Activated CD4-positive, alpha-beta T cell treated with anti-CD3 and anti-CD28 coated beads, Interleukin-10, Interleukin-2, amounts not matched to agents 100 ng/mL and 50 ng/mL, durations not matched to agents 16 hours and 8 hours (primary cell): ENCODE measurements around the gene LRRC74A.
A peak's percentile ranks its signal among the peaks of the same experiment; 100 is the strongest.
"Not testable (repeated sequence)": the region's sequence is repeated elsewhere in the genome, so short reads cannot be mapped to it uniquely, and the experiment has no call there.

Experiments used
- DNase-seq: peaks from one replicate; pipeline ENCODE4 v3.0.0-alpha.2; 2020

The LRRC74A gene

GRCh38 chr14:76898006-76898405, 71.8 kb downstream of the LRRC74A start:
- not testable (repeated sequence) for DNase-seq

- DNase-seq = no peak
Observed at GRCh38 chr14:76900682-76901081, 74.5 kb downstream of the LRRC74A start.

GRCh38 chr14:76901171-76902055, 75.2 kb downstream of the LRRC74A start:
- no peak for DNase-seq

GRCh38 chr14:76902591-76902990, 76.4 kb downstream of the LRRC74A start:
- no peak for DNase-seq

GRCh38 chr14:76904100-76904739, 78.0 kb downstream of the LRRC74A start:
- DNase-seq = no peak

- DNase-seq = peak; percentile 86
Observed at GRCh38 chr14:76904740-76905569, 78.7 kb downstream of the LRRC74A start.

GRCh38 chr14:76908834-76909233, 82.6 kb downstream of the LRRC74A start:
- peak; percentile 76 for DNase-seq

- DNase-seq = no peak
Observed at GRCh38 chr14:76909266-76909665, 83.1 kb downstream of the LRRC74A start.

- no peak for DNase-seq
Observed at GRCh38 chr14:76910371-76910890, 84.2 kb downstream of the LRRC74A start.

GRCh38 chr14:76911473-76911872, 85.3 kb downstream of the LRRC74A start:
- no peak for DNase-seq

- not testable (repeated sequence) for DNase-seq
Observed at GRCh38 chr14:76914533-76915081, 88.4 kb downstream of the LRRC74A start.

GRCh38 chr14:76916040-76916715, 90.0 kb downstream of the LRRC74A start:
- no peak for DNase-seq

- DNase-seq = no peak
Observed at GRCh38 chr14:76917158-76917596, 91.0 kb downstream of the LRRC74A start.

- DNase-seq = no peak
Observed at GRCh38 chr14:76917745-76918255, 91.6 kb downstream of the LRRC74A start.

GRCh38 chr14:76918256-76918781, 92.1 kb downstream of the LRRC74A start:
- DNase-seq = no peak

GRCh38 chr14:76918782-76919394, 92.7 kb downstream of the LRRC74A start:
- DNase-seq = no peak
